Motor neuron (in vitro differentiated cells): ENCODE data around the gene RAET1L. TPM values are rescaled to one million over a fixed set of nuclear protein-coding genes. Genes with fewer than 3 reads are reported as not detected.
"Not testable (repeated sequence)": the region's sequence is repeated elsewhere in the genome, so short reads cannot be mapped to it uniquely, and the experiment has no call there.

ENCODE experiments used
- ATAC-seq, 8 experiments: fragments of 200-7000 bp; cut with Tn5 transposase; replicated peaks in 6 of 8; 2 replicates each; pipeline ENCODE4 v1.8.0; 2021; ENCODE audit warnings: mild to moderate bottlenecking in 8 of 8, moderate library complexity in 8 of 8
- H3K27ac ChIP-seq, 2 donors: fragments of 250-450 bp; sonication (Bioruptor Pico); 2 replicates each; pipeline ENCODE4 v1.9.0; 2021; ENCODE audit warnings: antibody characterized with exemption in 2 of 2, mild to moderate bottlenecking in 2 of 2, moderate library complexity in 1 of 2
- H3K4me1 ChIP-seq, 2 donors: fragments of 250-450 bp; sonication (Bioruptor Pico); replicated peaks in 1 of 2; 2 replicates each; pipeline ENCODE4 v1.6.1; 2021; ENCODE audit warnings: antibody characterized with exemption in 2 of 2, mild to moderate bottlenecking in 2 of 2, moderate library complexity in 1 of 2
- H3K4me3 ChIP-seq, 5 donors: fragments of 250-450 bp; sonication (Bioruptor Pico); 2 replicates each; pipeline ENCODE4 v1.9.0; 2021; ENCODE audit warnings: antibody characterized with exemption in 5 of 5, mild to moderate bottlenecking in 5 of 5, moderate library complexity in 4 of 5
- WGBS, 10 experiments: fragments of 450-650 bp; shearing (Covaris generic); methylation state at CpG; one replicate each; pipeline ENCODE4 v1.0.0; 2022; 5-methylcytosine and 5-hydroxymethylcytosine counted together
- in situ Hi-C, 9 experiments: fragments of 400-800 bp; cut with MboI; loops; one replicate each; pipeline ENCODE4 v1.15.0; 2021; ENCODE audit warnings: low sequenced_read_pairs in 9 of 9, low pct_unique_long_range_greater_than_20kb in 2 of 9; ENCODE audit not compliant: unreplicated experiment in 9 of 9
- total RNA-seq, 8 experiments: library from RNA; unstranded; fragments of 300-600 nt; gene quantifications; 2 replicates each; pipeline versions ENCODE4 v1.2.3 to v1.2.4, GENCODE V29; 2022

RAET1L gene
- total RNA-seq, 8 experiments from 2014 or later: 1.9 to 55.3 (median 4.2) TPM; not detected in 4

DNA sequence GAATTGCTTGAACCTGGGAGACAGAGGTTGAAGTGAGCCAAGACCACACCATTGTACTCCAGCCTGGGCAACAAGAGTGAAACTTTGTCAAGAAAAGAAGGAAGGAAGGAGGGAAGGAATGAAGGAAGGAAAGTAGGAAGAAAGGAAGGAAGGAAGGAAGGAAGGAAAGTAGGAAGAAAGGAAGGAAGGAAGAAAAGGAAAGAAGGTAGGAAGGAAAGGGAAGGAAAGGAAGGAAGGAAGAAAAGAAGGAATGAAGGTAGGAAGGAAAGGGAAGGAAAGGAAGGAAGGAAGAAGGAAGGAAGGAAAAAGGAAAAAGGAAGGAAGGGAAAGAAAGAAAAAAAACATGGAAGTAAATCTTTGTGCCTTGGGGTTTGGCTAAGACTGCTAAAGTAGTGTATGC lies 49.9 kb downstream of the RAET1L start:
- Histone ChIP-seq H3K4me1 (no peaks in the 10 kb centered on the region), H3K27ac (no peak overlapping the region), H3K4me3 (no peak overlapping the region)
- in situ Hi-C loops: no loop called here
- ATAC-seq: no peak

DNA sequence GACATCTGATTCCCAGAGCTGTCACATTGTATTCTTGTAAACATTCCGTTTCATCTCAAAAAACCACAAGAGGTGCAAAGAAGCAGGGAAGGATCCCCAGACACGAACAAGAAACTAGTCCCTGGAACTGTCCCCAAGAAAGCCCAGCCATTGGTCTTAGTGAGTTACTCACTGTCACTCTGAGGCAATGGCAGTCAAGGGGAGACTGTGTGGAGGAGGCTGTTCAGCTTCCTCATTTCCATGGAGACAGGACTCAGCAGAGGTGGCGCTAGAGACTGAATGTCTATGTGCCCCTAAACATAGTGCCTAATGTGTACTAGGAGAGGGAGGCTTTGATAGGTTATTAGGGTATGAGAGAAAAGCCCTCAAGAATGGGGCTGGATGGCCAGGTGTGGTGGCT lies 50.5 kb downstream of the RAET1L start:
- 0 to 25% (median 15%) methylated on average over 1 to 3 of the region's 3 CpGs; no CpG with 5 or more reads in 4 of the 10 experiments for WGBS, 10 experiments
- in situ Hi-C loops: no loop called here
- Histone ChIP-seq H3K27ac (no peak overlapping the region), H3K4me1 (no peaks in the 10 kb centered on the region), H3K4me3 (no peak overlapping the region)
- peak in 5 of 8 experiments; percentile 13 to 52 (median 24) for ATAC-seq

DNA sequence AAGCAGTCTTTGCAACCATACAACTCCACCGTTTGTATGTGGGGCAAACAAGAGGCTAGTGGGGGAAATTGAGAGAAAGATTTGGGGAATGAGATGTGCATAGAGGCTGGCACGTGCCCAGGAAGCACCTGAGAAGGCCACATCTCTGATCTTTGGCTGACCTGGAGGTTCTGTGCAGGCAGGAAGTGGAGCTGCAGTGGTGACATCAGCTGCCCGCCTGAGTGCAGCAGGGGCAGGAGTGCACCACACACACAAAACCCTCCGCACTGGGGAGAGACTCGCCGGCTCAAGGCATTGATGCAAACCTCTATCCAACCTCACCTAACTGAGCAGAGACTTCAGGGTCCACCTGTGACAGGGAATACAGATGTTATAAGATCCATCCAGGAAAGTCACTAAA lies 50.9 kb downstream of the RAET1L start:
- in situ Hi-C loops, H3K4me3 ChIP-seq, H3K4me1 ChIP-seq, H3K27ac ChIP-seq: not testable (repeated sequence)
- WGBS, 10 experiments: 20 to 60% (median 33%) methylated on average over 1 to 3 of the region's 6 CpGs; no CpG with 5 or more reads in 5 of the 10 experiments
- peak in 2 of 8 experiments; percentile 5 to 57 for ATAC-seq

DNA sequence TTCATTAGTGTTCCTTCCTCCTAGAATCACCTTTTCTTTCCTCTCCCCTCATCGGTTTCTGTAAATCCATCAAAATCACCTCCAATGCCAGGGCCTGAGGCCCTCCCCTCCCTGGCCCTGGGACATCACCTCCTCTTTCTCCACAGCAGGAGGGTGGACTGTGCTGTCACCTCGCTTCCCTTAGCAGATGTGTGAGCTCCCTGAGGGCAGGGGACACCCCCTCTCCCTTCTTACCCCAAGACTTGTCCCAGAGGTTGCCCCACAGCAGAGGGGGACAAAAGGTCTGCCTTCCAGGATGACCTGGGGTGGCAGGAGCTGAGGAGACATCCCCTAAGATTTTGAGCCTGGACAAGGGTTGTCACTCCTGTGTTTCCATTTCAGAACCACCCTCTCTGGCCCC lies 55.7 kb downstream of the RAET1L start:
- ATAC-seq: no peak
- H3K4me3 ChIP-seq: no peak overlapping the region
- H3K4me1 ChIP-seq: peaks cover 0 to 5% of the 10 kb centered on the region in 2 donors
- H3K27ac ChIP-seq: no peak overlapping the region
- in situ Hi-C loops: no loop called here
- 83% methylated on average over 1 of the region's 2 CpGs; no CpG with 5 or more reads in 9 of the 10 experiments for WGBS, 10 experiments

DNA sequence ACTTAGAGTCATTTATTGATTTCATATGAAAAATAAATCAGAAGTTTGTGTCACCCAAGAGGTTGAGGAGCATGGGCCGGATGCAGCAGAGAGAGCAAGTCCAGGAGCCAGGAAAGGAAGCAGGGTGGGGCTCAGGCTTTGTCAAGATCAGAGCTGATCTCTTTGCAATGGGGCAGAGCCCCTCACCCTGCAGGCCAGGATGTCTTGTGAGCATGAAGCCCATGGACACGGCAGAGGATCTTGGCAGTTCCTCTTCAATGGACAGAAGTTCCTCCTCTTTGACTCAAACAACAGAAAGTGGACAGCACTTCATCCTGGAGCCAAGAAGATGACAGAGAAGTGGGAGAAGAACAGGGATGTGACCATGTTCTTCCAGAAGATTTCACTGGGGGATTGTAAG lies 56.4 kb downstream of the RAET1L start:
- 43 to 100% (median 78%) methylated on average over 1 to 2 of the region's 2 CpGs; no CpG with 5 or more reads in 2 of the 10 experiments for WGBS, 10 experiments
- not testable (repeated sequence) for ATAC-seq, H3K27ac ChIP-seq

More for the DNA sequence above, 56.4 kb downstream of the RAET1L start:
- in situ Hi-C loops, H3K4me1 ChIP-seq, H3K4me3 ChIP-seq: not testable (repeated sequence)

Other genes with a start within 250 kb of the RAET1L start
- 10 to 100 TPM; 10.1 to 31.2 (median 21.5) TPM for gene LRP11, start 161.2 kb downstream of the RAET1L start, total RNA-seq
- 1 to 10 TPM in 2 of 8 experiments, under 1 TPM in 4, not detected in 2; 0.18 to 3.5 (median 0.51) TPM for gene RAET1E, start 127.4 kb downstream of the RAET1L start, total RNA-seq
- gene RAET1G, start 102.4 kb downstream of the RAET1L start, total RNA-seq: 1 to 10 TPM in 1 of 8 experiments, under 1 TPM in 2, not detected in 5; 0.18 to 5.2 (median 0.56) TPM
- 10 to 100 TPM in 2 of 8 experiments, 1 to 10 TPM in 4, under 1 TPM in 2; 0.54 to 43.6 (median 3.2) TPM for gene ULBP2, start 83.5 kb downstream of the RAET1L start, total RNA-seq
- gene ULBP1, start 61.6 kb downstream of the RAET1L start, total RNA-seq: 10 to 100 TPM in 1 of 8 experiments, 1 to 10 TPM in 7; 1.7 to 12.2 (median 4.4) TPM
- 10 to 100 TPM in 5 of 8 experiments, 1 to 10 TPM in 3; 5.0 to 43.3 (median 13.1) TPM for gene ULBP3, start 43.6 kb upstream of the RAET1L start, total RNA-seq
- 10 to 100 TPM in 6 of 8 experiments, 1 to 10 TPM in 2; 6.5 to 66.6 (median 13.8) TPM for gene PPP1R14C, start 117.5 kb upstream of the RAET1L start, total RNA-seq